Ramos (cell line): Measurements from ENCODE around the gene SLC27A1.

ENCODE experiments used
- in situ Hi-C: fragments of 300-500 bp; cut with MboI; formaldehyde crosslinking; loops from one replicate; pipeline ENCODE4 v1.14.3; 2022; ENCODE audit warnings: low sequenced_read_pairs; ENCODE audit not compliant: unreplicated experiment

Gene SLC27A1

GRCh38 chr19:17470068-17470841 is at the start of gene SLC27A1:
TSS of gene SLC27A1 (plus strand) at chr19:17470524. CDS start at chr19:17470541, 17 bp downstream.
- in situ Hi-C loops = no loop called here

DNA sequence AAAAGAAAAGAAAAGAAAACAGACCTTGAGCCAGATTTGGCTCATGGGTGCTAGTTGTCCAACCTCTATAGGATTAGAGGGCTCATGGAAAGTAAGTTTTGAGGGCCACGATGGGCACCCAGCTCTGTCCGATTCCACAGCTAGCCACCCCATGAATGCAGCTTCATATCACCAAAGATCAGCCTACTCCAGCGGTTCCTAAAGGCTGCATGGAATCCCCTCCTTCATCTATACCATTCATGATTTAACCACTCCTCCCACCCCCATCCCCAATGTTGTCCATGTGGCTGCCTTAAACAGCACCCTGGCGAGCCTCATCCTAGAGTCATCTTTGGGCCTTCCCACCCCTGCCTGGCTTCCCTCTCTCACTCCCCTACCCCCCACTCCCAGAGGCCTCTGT is 48.4 kb upstream of the SLC27A1 start:
- in situ Hi-C loops = no loop called here

GRCh38 chr19:17423429-17424208 is 46.7 kb upstream of the SLC27A1 start:
- in situ Hi-C loops = no loop called here

DNA sequence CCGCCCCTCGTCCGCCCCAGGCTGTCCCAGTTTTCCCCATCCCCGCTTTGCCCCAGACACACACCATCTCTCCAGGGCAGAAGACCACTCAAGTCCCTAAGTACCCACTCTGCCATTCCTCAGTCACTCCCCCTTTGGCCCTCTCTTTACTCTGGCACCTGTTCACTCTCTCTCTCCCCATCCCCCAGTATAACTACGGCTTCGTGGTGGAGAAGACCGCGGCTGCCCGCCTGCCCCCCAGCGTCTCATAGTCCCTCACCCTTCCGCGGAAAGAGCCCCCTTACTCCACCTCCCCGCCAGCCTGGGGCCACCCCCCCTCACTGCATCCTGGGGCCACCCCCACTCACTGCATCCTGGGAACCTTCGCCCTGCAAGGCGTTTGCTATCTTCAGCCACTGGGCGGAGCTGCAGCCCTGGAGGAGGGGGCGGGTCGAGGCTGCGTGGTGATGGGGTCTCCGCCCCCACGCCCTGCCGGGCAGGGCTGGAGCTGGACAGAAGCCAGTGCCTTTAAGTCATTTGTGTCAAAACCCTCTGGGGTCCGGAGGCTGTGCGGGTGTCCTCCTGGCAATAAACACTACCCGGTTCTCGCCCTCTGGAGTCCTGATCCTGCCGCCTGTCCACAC is 45.5 kb upstream of the SLC27A1 start:
- in situ Hi-C loops = no loop called here

DNA sequence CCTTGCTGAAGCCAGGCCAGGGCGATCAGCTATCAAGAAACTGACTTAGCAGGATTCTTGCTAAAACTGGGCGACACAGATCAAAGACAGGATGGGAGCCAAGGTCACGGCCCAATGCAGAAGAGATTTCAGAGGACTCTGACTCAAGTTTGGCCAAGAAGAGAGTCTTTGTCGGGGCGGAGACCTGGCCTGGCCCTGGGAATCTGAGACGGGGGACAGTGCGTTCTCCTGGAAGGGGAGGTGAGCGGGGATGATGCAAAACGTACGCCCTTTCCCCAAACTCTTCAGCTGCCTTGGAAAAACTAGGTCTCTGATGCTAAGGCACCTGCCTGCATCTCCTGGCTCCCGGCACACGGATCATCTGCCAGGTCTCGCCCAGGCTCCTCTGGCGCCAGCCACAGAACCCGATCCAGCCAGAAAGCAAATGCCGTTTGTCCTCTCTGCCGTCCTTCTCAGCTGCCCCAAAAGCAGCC is 40.6 kb upstream of the SLC27A1 start:
- in situ Hi-C loops = no loop called here

- in situ Hi-C loops = no loop called here
Observed at GRCh38 chr19:17431417-17431816, 38.9 kb upstream of the SLC27A1 start.

DNA sequence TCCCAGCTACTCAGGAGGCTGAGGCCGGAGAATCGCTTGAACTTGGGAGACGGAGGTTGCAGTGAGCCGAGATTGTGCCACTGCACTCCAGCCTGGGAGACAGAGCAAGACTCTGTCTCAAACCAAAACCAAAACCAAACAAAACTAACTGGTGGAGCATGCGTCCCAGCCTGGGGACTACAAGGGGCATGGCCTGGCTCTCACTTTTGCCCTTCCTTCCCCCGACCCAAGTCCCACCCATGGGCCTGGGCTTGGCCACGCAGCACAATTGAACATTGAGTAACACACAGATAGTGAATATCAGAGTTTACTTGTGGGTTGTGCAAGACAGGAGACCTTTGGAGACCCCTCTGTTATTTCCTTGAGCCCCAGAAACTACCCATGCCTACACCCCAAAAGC is 35.1 kb upstream of the SLC27A1 start:
- in situ Hi-C loops = no loop called here

GRCh38 chr19:17436094-17436873 is 34.0 kb upstream of the SLC27A1 start:
- in situ Hi-C loops = no loop called here

- in situ Hi-C loops = no loop called here
Observed at GRCh38 chr19:17436874-17437267, 33.5 kb upstream of the SLC27A1 start.

GRCh38 chr19:17441241-17442021 is 28.9 kb upstream of the SLC27A1 start:
- in situ Hi-C loops = no loop called here

DNA sequence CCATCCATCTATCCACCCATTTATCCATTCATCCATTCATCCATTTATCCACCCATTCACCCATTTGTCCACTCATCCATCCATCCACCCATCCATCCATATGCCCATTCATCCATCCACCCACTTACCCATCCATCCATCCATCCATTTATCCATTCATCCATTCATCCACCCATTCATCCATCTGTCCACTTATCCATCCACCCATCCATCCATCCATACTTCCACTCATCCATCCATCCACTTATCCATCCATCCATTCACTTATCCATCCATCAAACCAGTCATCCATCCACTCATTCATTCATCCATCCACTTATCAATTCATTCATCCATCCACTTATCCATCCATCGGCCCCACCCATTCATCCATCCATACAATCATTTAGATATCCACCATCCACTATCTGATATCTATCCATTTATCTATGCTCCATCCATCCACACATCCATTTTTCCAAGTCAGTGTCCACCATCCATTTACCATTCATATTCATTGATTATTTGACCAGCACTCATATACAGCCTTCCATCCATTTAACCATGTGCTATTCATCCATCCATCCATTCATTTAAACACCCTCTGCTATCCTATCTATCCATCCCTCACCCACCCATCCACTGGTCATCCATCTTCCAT is 24.7 kb upstream of the SLC27A1 start:
- in situ Hi-C loops = no loop called here

- in situ Hi-C loops = no loop called here
Observed at GRCh38 chr19:17447704-17448130, 22.6 kb upstream of the SLC27A1 start.

GRCh38 chr19:17448131-17448967 is 22.0 kb upstream of the SLC27A1 start, which contains the start of gene TMEM221:
TSS of gene TMEM221 (minus strand) at chr19:17448668. CDS start at chr19:17448462, 206 bp downstream.
- in situ Hi-C loops = no loop called here

- in situ Hi-C loops = no loop called here
Observed at GRCh38 chr19:17450264-17451075, 19.9 kb upstream of the SLC27A1 start.

DNA sequence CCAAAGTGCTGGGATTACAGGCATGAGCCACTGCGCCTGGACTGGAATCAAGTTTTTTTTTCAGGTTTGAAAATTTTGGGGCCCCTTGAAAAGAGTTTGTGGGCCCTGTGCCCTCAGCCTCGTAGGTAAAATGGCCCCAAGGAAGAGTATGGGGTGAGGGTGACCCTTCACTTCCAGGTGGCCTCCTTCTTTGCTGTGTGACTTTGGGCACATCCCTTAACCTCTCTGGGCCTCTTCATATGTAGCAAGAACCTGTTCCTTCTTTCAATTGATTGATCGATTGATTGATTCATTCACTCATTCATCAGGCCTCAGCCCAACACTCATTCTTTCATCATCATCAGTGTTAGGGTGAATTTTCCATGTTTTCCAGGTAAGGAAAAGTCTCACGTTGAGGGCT is 18.5 kb upstream of the SLC27A1 start:
- in situ Hi-C loops = no loop called here

DNA sequence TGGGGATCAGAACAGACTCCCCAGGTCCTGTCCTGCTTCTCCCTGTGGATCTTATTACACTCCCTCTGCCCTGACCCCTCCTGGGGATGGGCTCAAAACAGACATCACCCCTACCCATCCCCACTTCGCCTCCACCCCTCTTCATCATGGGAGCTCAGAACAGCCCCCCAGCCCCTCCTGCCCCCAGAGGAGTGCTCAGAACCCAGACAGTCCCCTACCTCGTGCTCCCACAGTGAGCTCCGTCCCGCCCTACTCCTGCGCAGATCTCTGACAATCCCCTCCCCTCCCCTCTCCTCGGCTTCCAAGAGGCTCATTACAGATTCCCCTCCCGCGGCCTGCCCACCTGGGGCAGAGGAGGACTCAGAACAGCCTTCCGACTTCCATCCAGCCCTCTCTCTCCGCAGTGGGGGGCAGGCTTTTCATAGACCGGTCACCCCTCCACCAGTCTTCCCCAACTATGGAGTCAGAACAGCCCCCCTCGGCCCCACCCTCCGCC is 15.7 kb upstream of the SLC27A1 start:
- in situ Hi-C loops = no loop called here
